ENCODE results near the gene PRDX4.

- TF ChIP-seq CTCF (IDR thresholded peaks at IDR 0.05; ENCODE audit: control extremely low read depth in 1 of 3, insufficient read depth in 1 of 3, low read depth in 1 of 3, low read length in 3 of 3) (no peak), SP1 (IDR thresholded peaks at IDR 0.05; ENCODE audit: low read depth, low read length) (no peak), POLR2AphosphoS5 (IDR thresholded peaks at IDR 0.05; ENCODE audit: low read depth, low read length) (no peak), SP2 (IDR thresholded peaks at IDR 0.05; ENCODE audit: low read length) (no peak), KDM5A (IDR thresholded peaks at IDR 0.05; ENCODE audit: low read length) (no peak), RAD21 (IDR thresholded peaks at IDR 0.05 in 1 of 2, conservative IDR thresholded peaks at IDR 0.05 in 1 of 2; ENCODE audit: low read depth in 2 of 2, low read length in 2 of 2) (no peak), TAF1 (IDR thresholded peaks at IDR 0.05; ENCODE audit: low read depth, low read length) (no peak)
Measured at GRCh38 chrX:23656684-23657083, 10.6 kb upstream of the PRDX4 start.

Data from H1 (cell line).